ENCODE measurements around the gene BTBD1.
"Not testable (repeated sequence)": the region's sequence is repeated elsewhere in the genome, so short reads cannot be mapped to it uniquely, and the experiment has no call there.

BTBD1 gene

GRCh38 chr15:83094583-83094982 lies 27.5 kb upstream of the BTBD1 start:
- no peak for DNase-seq (ENCODE audit: low read depth in 2 of 2, low spot score in 1 of 2)

- DNase-seq (ENCODE audit: low read depth in 2 of 2, low spot score in 1 of 2), result no peak
Observed at GRCh38 chr15:83092309-83092976, 25.4 kb upstream of the BTBD1 start.

- DNase-seq (ENCODE audit: low read depth in 2 of 2, low spot score in 1 of 2), result not testable (repeated sequence)
Observed at GRCh38 chr15:83091965-83092308, 24.9 kb upstream of the BTBD1 start.

- DNase-seq (ENCODE audit: low read depth in 2 of 2, low spot score in 1 of 2), result no peak
Observed at GRCh38 chr15:83090465-83090864, 23.4 kb upstream of the BTBD1 start.

- DNase-seq (ENCODE audit: low read depth in 2 of 2, low spot score in 1 of 2), result no peak
Observed at GRCh38 chr15:83088876-83089275, 21.8 kb upstream of the BTBD1 start.

- DNase-seq (ENCODE audit: low read depth in 2 of 2, low spot score in 1 of 2), result no peak
Observed at GRCh38 chr15:83087576-83087975, 20.5 kb upstream of the BTBD1 start.

- DNase-seq (ENCODE audit: low read depth in 2 of 2, low spot score in 1 of 2), result not testable (repeated sequence)
Observed at GRCh38 chr15:83085864-83086552, 19.0 kb upstream of the BTBD1 start.

GRCh38 chr15:83085461-83085860 lies 18.4 kb upstream of the BTBD1 start:
- DNase-seq (ENCODE audit: low read depth in 2 of 2, low spot score in 1 of 2), result not testable (repeated sequence)

GRCh38 chr15:83082730-83083386 lies 15.8 kb upstream of the BTBD1 start:
- no peak for DNase-seq (ENCODE audit: low read depth in 2 of 2, low spot score in 1 of 2)

GRCh38 chr15:83081256-83082014 lies 14.4 kb upstream of the BTBD1 start:
- DNase-seq (ENCODE audit: low read depth in 2 of 2, low spot score in 1 of 2), result no peak

GRCh38 chr15:83078712-83079111 lies 11.7 kb upstream of the BTBD1 start:
- DNase-seq (ENCODE audit: low read depth in 2 of 2, low spot score in 1 of 2), result no peak

- DNase-seq (ENCODE audit: low read depth in 2 of 2, low spot score in 1 of 2), result no peak
Observed at GRCh38 chr15:83077491-83078230, 10.6 kb upstream of the BTBD1 start.

GRCh38 chr15:83069211-83069642 lies 2.2 kb upstream of the BTBD1 start:
- not testable (repeated sequence) for DNase-seq (ENCODE audit: low read depth in 2 of 2, low spot score in 1 of 2)

- DNase-seq (ENCODE audit: low read depth in 2 of 2, low spot score in 1 of 2), result no peak
Observed at GRCh38 chr15:83068054-83068453, 1.0 kb upstream of the BTBD1 start.

GRCh38 chr15:83067638-83067962 lies 548 bp upstream of the BTBD1 start:
- no peak for DNase-seq (ENCODE audit: low read depth in 2 of 2, low spot score in 1 of 2)

GRCh38 chr15:83066034-83066733 lies 868 bp downstream of the BTBD1 start:
- no peak for DNase-seq (ENCODE audit: low read depth in 2 of 2, low spot score in 1 of 2)

GRCh38 chr15:83065431-83065830 lies 1.6 kb downstream of the BTBD1 start:
- no peak for DNase-seq (ENCODE audit: low read depth in 2 of 2, low spot score in 1 of 2)

- no peak for DNase-seq (ENCODE audit: low read depth in 2 of 2, low spot score in 1 of 2)
Observed at GRCh38 chr15:83064859-83065258, 2.2 kb downstream of the BTBD1 start.

- no peak for DNase-seq (ENCODE audit: low read depth in 2 of 2, low spot score in 1 of 2)
Observed at GRCh38 chr15:83063551-83063950, 3.5 kb downstream of the BTBD1 start.

GRCh38 chr15:83062768-83063180 lies 4.3 kb downstream of the BTBD1 start:
- no peak for DNase-seq (ENCODE audit: low read depth in 2 of 2, low spot score in 1 of 2)

Data from stimulated activated CD8-positive, alpha-beta memory T cell treated with anti-CD3 and anti-CD28 coated beads, Interleukin-4, amount 100 ng/mL, for 1 hour (primary cell).